GM12864 (cell line): ENCODE data around the gene HBG2.

Experiments
- DNase-seq: peaks from one replicate; pipeline ENCODE4 v3.0.0-alpha.2; 2011; ENCODE audit warnings: low read depth
- H3K4me3 ChIP-seq: 2 replicates; pipeline ENCODE4 v1.5.1; 2011; ENCODE audit warnings: mild to moderate bottlenecking, low read depth, low read length, control low read depth
- TF ChIP-seq, protein P1 (sequence below): IDR thresholded peaks from 2 replicates; pipeline ENCODE4 v1.5.1; 2011; ENCODE audit warnings: low read depth, mild to moderate bottlenecking, moderate library complexity, low read length, control low read depth, inconsistent platforms; ENCODE audit errors: missing control alignments

HBG2 gene

DNA sequence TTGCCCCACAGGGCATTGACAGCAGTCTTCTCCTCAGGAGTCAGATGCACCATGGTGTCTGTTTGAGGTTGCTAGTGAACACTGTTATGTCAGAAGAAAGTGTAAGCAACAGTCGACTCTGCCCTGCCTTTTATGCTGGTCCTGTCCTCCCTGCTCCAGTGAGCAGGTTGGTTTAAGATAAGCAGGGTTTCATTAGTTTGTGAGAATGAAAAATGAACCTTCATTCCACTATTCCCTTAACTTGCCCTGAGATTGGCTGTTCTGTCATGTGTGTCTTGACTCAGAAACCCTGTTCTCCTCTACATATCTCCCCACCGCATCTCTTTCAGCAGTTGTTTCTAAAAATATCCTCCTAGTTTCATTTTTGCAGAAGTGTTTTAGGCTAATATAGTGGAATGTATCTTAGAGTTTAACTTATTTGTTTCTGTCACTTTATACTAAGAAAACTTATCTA lies 20.2 kb downstream of the HBG2 start, which contains the start of gene HBD:
Gene HBD, minus strand, starts transcription at position 103 of the 454 bp plus-strand sequence. Its CDS starts 50 bp downstream, at position 53.
- H3K4me3 ChIP-seq, result no peak within 1 kb of the TSS
- TF ChIP-seq, protein P1, sequence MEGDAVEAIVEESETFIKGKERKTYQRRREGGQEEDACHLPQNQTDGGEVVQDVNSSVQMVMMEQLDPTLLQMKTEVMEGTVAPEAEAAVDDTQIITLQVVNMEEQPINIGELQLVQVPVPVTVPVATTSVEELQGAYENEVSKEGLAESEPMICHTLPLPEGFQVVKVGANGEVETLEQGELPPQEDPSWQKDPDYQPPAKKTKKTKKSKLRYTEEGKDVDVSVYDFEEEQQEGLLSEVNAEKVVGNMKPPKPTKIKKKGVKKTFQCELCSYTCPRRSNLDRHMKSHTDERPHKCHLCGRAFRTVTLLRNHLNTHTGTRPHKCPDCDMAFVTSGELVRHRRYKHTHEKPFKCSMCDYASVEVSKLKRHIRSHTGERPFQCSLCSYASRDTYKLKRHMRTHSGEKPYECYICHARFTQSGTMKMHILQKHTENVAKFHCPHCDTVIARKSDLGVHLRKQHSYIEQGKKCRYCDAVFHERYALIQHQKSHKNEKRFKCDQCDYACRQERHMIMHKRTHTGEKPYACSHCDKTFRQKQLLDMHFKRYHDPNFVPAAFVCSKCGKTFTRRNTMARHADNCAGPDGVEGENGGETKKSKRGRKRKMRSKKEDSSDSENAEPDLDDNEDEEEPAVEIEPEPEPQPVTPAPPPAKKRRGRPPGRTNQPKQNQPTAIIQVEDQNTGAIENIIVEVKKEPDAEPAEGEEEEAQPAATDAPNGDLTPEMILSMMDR, result no peak
- no peak for DNase-seq

DNA sequence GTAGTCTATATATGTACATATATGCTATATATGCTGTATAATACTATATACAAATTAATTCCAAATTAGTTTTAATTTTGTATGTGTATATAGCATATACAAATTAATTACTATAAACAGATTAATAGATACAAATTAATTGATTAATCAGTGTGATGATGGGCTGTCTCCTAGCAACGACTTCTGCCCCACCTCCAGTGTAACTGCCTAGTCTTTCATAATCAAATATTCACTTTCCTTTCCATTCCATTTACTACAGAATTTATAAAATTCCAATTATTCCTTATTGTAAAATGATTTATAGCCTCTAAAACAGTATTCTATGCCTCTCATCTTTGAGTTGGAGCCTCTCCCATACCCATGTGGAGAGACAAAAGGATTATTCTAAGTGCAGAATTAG lies 21.3 kb downstream of the HBG2 start:
- H3K4me3 ChIP-seq, result no peak overlapping the region
- DNase-seq, result no peak
- TF ChIP-seq, protein P1, result no peak

- TF ChIP-seq, protein P1, result no peak
- no peak for DNase-seq
- no peak overlapping the region for H3K4me3 ChIP-seq
These were observed 21.8 kb downstream of the HBG2 start for GRCh38 chr11:5232821-5233220.

- TF ChIP-seq, protein P1, result no peak
- no peak for DNase-seq
- no peak overlapping the region for H3K4me3 ChIP-seq
These were observed 22.4 kb downstream of the HBG2 start for GRCh38 chr11:5232176-5232575.

- no peak for DNase-seq
- TF ChIP-seq, protein P1, result no peak
- H3K4me3 ChIP-seq, result no peak overlapping the region
These were observed 23.5 kb downstream of the HBG2 start for GRCh38 chr11:5231111-5231510.

- no peak overlapping the region for H3K4me3 ChIP-seq
- TF ChIP-seq, protein P1, result no peak
- no peak for DNase-seq
These were observed 24.3 kb downstream of the HBG2 start for GRCh38 chr11:5230266-5230665.

DNA sequence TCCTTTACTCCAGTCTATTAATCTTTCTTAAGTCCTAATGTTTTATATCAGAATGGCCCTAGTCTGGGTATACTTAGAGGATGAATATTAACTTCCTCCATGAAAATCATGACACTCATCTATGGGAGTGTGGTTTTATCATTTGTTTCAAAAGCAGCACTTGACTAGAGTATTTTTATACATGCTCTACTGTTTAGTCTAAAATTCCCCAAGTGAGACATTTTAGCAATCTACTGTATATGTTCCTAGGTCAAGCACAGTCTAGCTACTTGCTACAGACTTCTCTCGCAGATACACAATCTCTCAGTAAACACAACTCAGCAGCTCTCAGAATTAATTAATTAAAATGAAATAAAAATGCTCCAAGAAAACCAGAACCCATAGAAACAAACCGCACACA lies 24.8 kb downstream of the HBG2 start:
- TF ChIP-seq, protein P1, result no peak
- DNase-seq, result no peak
- H3K4me3 ChIP-seq, result no peak overlapping the region
